HCT116 (cell line): ENCODE data around the gene SRA1. TPM values are rescaled to one million over a fixed set of nuclear protein-coding genes. Genes with fewer than 3 reads are reported as not detected.

Source experiments
- ATAC-seq: fragments of 200-7000 bp; cut with Tn5 transposase; 2 replicates; pipeline ENCODE4 v1.9.1; 2020; ENCODE audit warnings: mild to moderate bottlenecking, moderate library complexity
- BruUV-seq: library from RNA; stranded (reverse); fragments of 400-500 nt; replicated peaks from 2 replicates; lab custom pipeline; 2021; lab: Mats Ljungman, UMichigan
- CTCF ChIA-PET: fragments of 300-600 bp; sonication (Branson Sonifier 250); formaldehyde crosslinking; loops from one replicate; lab custom pipeline; 2021; ENCODE audit warnings: antibody characterized with exemption; lab: Charles Lee
- POLR2A ChIA-PET: fragments of 300-600, 350-600 bp; sonication (Branson Sonifier 250); formaldehyde crosslinking; loops from one replicate; lab custom pipeline; 2021; ENCODE audit warnings: antibody characterized with exemption; lab: Charles Lee
- RAD21 ChIA-PET, 2 experiments: fragments of 300-600 bp; sonication (Branson Sonifier 250); formaldehyde crosslinking; loops; one replicate each; lab custom pipeline; 2023; ENCODE audit warnings: low total read pairs in 2 of 2; ENCODE audit not compliant: uncharacterized antibody in 2 of 2, unreplicated experiment in 2 of 2, low non-redundant PET in 1 of 2; lab: Charles Lee
- DNase-seq: peaks from one replicate; pipeline ENCODE4 v3.0.0-alpha.2; 2010; ENCODE audit warnings: low read depth, low spot score
- H2AFZ ChIP-seq: fragments of 200-600 bp; shearing (Covaris generic), sonication (generic); 2 replicates; pipeline ENCODE4 v1.6.1; 2017; ENCODE audit warnings: low read depth, mixed run types, mixed read lengths, antibody characterized with exemption, low read length; ENCODE audit not compliant: poor library complexity, severe bottlenecking
- H3K27ac ChIP-seq: 2 replicates; pipeline ENCODE4 v1.5.1; 2012; ENCODE audit warnings: low read depth, low read length
- H3K27me3 ChIP-seq: fragments of 200-600 bp; sonication (generic); 2 replicates; pipeline ENCODE4 v1.6.1; 2016; ENCODE audit warnings: mixed run types, low read length, mixed read lengths; ENCODE audit not compliant: insufficient read depth
- H3K36me3 ChIP-seq, 2 experiments: fragments of 200-500 bp in 1 of 2; fragments of 200-600 bp in 1 of 2; sonication (Bioruptor generic) in 1 of 2; sonication (generic) in 1 of 2; 2 replicates each; pipeline versions ENCODE4 v1.5.1 to v1.6.1; 2014 to 2016; ENCODE audit warnings: low read length in 2 of 2, inconsistent platforms in 1 of 2, mixed read lengths in 1 of 2, mixed run types in 1 of 2; ENCODE audit not compliant: insufficient read depth in 2 of 2, control insufficient read depth in 1 of 2
- H3K4me1 ChIP-seq, 2 experiments: fragments of 200-600 bp in 1 of 2; sonication (generic) in 1 of 2; 2 replicates each; pipeline versions ENCODE4 v1.5.1 to v1.6.1; 2012 to 2017; ENCODE audit warnings: low read length in 2 of 2, inconsistent platforms in 1 of 2, mild to moderate bottlenecking in 1 of 2, mixed read lengths in 1 of 2, mixed run types in 1 of 2, moderate library complexity in 1 of 2; ENCODE audit not compliant: insufficient read depth in 2 of 2, control insufficient read depth in 1 of 2
- H3K4me2 ChIP-seq: fragments of 200-600 bp; sonication (generic); 2 replicates; pipeline ENCODE4 v1.6.1; 2017; ENCODE audit warnings: mixed run types, low read length, mixed read lengths
- H3K4me3 ChIP-seq, 2 experiments: fragments of 200-600 bp in 1 of 2; sonication (generic) in 1 of 2; replicated peaks in 1 of 2; 2 replicates each; pipeline ENCODE4 v1.5.1; 2011 to 2016; ENCODE audit warnings: low read length in 2 of 2, control low read depth in 1 of 2, low read depth in 1 of 2, mild to moderate bottlenecking in 1 of 2, mixed read lengths in 1 of 2, mixed run types in 1 of 2
- H3K79me2 ChIP-seq: fragments of 200-600 bp; sonication (generic); 2 replicates; pipeline ENCODE4 v1.6.1; 2017; ENCODE audit warnings: mild to moderate bottlenecking, mixed run types, low read length, moderate library complexity, mixed read lengths; ENCODE audit not compliant: insufficient read depth
- H3K9ac ChIP-seq: fragments of 200-600 bp; sonication (generic); 2 replicates; pipeline ENCODE4 v1.6.1; 2016; ENCODE audit warnings: low read length, mixed read lengths
- H3K9me2 ChIP-seq: fragments of 200-600 bp; sonication (generic), shearing (Covaris generic); 2 replicates; pipeline ENCODE4 v1.6.1; 2017; ENCODE audit warnings: mixed run types, mild to moderate bottlenecking, moderate library complexity; ENCODE audit not compliant: insufficient read depth
- H3K9me3 ChIP-seq, 2 experiments: fragments of 200-500 bp in 1 of 2; fragments of 200-600 bp in 1 of 2; sonication (Bioruptor generic) in 1 of 2; sonication (generic) in 1 of 2; 2 replicates each; pipeline ENCODE4 v1.6.1; 2014 to 2017; ENCODE audit warnings: low read length in 2 of 2, mixed read lengths in 2 of 2, inconsistent platforms in 1 of 2, low read depth in 1 of 2, mild to moderate bottlenecking in 1 of 2, mixed run types in 1 of 2, moderate library complexity in 1 of 2; ENCODE audit not compliant: control insufficient read depth in 1 of 2, insufficient read depth in 1 of 2
- H4K20me1 ChIP-seq: fragments of 200-600 bp; sonication (generic), shearing (Covaris generic); 2 replicates; pipeline ENCODE4 v1.6.1; 2017; ENCODE audit warnings: mixed run types, mild to moderate bottlenecking, moderate library complexity; ENCODE audit not compliant: insufficient read depth
- ELF1 ChIP-seq: IDR thresholded peaks from 2 replicates; pipeline ENCODE4 v1.6.1; 2012; ENCODE audit warnings: low read depth, borderline replicate concordance
- EZH2 ChIP-seq: fragments of 200-600 bp; sonication (generic); IDR thresholded peaks from 2 replicates; pipeline ENCODE4 v1.6.1; 2017; ENCODE audit warnings: antibody characterized with exemption, mixed run types
- EZH2phosphoT487 ChIP-seq: fragments of 200-600 bp; IDR thresholded peaks from 2 replicates; pipeline ENCODE4 v1.6.1; 2018; ENCODE audit warnings: antibody characterized with exemption, borderline replicate concordance
- FOSL1 ChIP-seq: IDR thresholded peaks from 2 replicates; pipeline ENCODE4 v1.6.1; 2012; ENCODE audit warnings: low read depth
- POLR2A ChIP-seq: IDR thresholded peaks from 2 replicates; pipeline ENCODE4 v1.7.0; 2011; ENCODE audit warnings: borderline replicate concordance; ENCODE audit not compliant: insufficient read depth, insufficient read length; ENCODE audit errors: extremely low read depth
- RAD21 ChIP-seq: IDR thresholded peaks from 2 replicates; pipeline ENCODE4 v1.6.1; 2012; ENCODE audit warnings: low read depth, mild to moderate bottlenecking
- SP1 ChIP-seq: IDR thresholded peaks from 2 replicates; pipeline ENCODE4 v1.6.1; 2012; ENCODE audit warnings: low read depth
- SRF ChIP-seq: IDR thresholded peaks from 2 replicates; pipeline ENCODE4 v1.6.1; 2012; ENCODE audit warnings: low read depth
- YY1 ChIP-seq: IDR thresholded peaks from 2 replicates; pipeline ENCODE4 v1.6.1; 2011; ENCODE audit warnings: low read length, low read depth, moderate library complexity, mild to moderate bottlenecking; ENCODE audit not compliant: insufficient replicate concordance; ENCODE audit errors: extremely low read depth
- intact Hi-C: fragments of 100-400 bp; cut with micrococcal nuclease; formaldehyde crosslinking; loops from 2 replicates; pipeline ENCODE4 v1.10.0; 2022
- total RNA-seq: library from RNA; stranded (reverse); gene quantifications from one replicate; pipeline ENCODE4 v1.2.1, GENCODE V29; 2021; ENCODE audit not compliant: unreplicated experiment
- TF ChIP-seq, protein P1 (sequence below), 3 experiments: fragments of 200-600 bp in 1 of 3; sonication (generic) in 1 of 3; IDR thresholded peaks in 2 of 3; conservative IDR thresholded peaks in 1 of 3; 2 replicates each; pipeline ENCODE4 v1.5.1; 2012 to 2017; ENCODE audit warnings: low read depth in 2 of 3, low read length in 2 of 3, antibody characterized with exemption in 1 of 3, borderline replicate concordance in 1 of 3, control low read depth in 1 of 3, mild to moderate bottlenecking in 1 of 3, mixed read lengths in 1 of 3, mixed run types in 1 of 3, moderate library complexity in 1 of 3; ENCODE audit not compliant: insufficient read depth in 1 of 3
- TF ChIP-seq, protein P2 (sequence below): IDR thresholded peaks from 2 replicates; pipeline ENCODE4 v1.6.1; 2012
- TF ChIP-seq, protein P3 (sequence below): IDR thresholded peaks from 2 replicates; pipeline ENCODE4 v1.6.1; 2012

SRA1 gene
- total RNA-seq, 1 experiment from 2014 or later: 41.7 TPM

DNA sequence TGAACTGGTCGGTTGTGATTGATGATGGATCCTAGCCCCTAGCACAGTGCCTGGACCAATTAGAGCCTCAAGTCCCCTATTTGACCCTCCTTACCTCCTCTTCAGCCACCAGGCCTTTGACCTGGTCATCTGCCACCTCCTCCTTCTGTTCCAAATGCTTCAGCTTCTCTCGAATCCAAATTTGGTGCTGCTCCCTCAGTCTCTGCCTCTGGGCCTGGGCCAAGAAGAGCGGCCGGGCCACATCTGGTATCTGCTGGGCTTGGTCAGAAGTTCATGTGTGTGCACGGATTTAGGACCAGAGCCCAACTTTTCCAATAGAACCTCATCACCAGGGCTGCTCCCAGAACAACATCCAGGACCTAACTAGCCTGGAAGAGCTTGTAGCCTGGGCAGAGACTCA, 13.8 kb upstream of the SRA1 start:
- Histone ChIP-seq H3K27me3 (no peaks in the 10 kb centered on the region), H2AFZ (no peak overlapping the region), H3K9me3 (no peaks in the 10 kb centered on the region), H4K20me1 (no peaks in the 10 kb centered on the region), H3K4me3 (no peak overlapping the region), H3K79me2 (peaks cover 12% of the 10 kb centered on the region), H3K4me2 (no peak overlapping the region), H3K9ac (no peak overlapping the region), H3K4me1 (peaks cover under 1 to 1% of the 10 kb centered on the region in 2 experiments; a peak in 3 of 4 replicates), H3K27ac (no peak overlapping the region), H3K9me2 (no peaks in the 10 kb centered on the region), H3K36me3 (peaks cover 0 to 15% of the 10 kb centered on the region in 2 experiments; a peak in 3 of 4 replicates)
- BruUV-seq: no TSS peak
- ChIA-PET CTCF (no interaction called here), RAD21 (no interaction called here), POLR2A (no interaction called here)
- intact Hi-C loops: no loop called here
- TF ChIP-seq, protein P1, sequence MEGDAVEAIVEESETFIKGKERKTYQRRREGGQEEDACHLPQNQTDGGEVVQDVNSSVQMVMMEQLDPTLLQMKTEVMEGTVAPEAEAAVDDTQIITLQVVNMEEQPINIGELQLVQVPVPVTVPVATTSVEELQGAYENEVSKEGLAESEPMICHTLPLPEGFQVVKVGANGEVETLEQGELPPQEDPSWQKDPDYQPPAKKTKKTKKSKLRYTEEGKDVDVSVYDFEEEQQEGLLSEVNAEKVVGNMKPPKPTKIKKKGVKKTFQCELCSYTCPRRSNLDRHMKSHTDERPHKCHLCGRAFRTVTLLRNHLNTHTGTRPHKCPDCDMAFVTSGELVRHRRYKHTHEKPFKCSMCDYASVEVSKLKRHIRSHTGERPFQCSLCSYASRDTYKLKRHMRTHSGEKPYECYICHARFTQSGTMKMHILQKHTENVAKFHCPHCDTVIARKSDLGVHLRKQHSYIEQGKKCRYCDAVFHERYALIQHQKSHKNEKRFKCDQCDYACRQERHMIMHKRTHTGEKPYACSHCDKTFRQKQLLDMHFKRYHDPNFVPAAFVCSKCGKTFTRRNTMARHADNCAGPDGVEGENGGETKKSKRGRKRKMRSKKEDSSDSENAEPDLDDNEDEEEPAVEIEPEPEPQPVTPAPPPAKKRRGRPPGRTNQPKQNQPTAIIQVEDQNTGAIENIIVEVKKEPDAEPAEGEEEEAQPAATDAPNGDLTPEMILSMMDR (IDR thresholded peaks at IDR 0.05 in 2 of 3, conservative IDR thresholded peaks at IDR 0.05 in 1 of 3; ENCODE audit: borderline replicate concordance in 1 of 3, insufficient read depth in 1 of 3, low read depth in 2 of 3, low read length in 2 of 3): no peak
- TF ChIP-seq YY1 (no peak), ELF1 (no peak), SRF (no peak), RAD21 (no peak), SP1 (no peak), EZH2phosphoT487 (no peak), EZH2 (no peak), FOSL1 (no peak), POLR2A (no peak)
- TF ChIP-seq, protein P2, sequence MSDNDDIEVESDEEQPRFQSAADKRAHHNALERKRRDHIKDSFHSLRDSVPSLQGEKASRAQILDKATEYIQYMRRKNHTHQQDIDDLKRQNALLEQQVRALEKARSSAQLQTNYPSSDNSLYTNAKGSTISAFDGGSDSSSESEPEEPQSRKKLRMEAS: no peak
- TF ChIP-seq, protein P3, sequence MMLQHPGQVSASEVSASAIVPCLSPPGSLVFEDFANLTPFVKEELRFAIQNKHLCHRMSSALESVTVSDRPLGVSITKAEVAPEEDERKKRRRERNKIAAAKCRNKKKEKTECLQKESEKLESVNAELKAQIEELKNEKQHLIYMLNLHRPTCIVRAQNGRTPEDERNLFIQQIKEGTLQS: no peak
- no peak for DNase-seq
- ATAC-seq: no peak
